ENCODE data around the gene PPP1R1A.

The PPP1R1A gene

GRCh38 chr12:54603173-54603814 lies 14.8 kb upstream of the PPP1R1A start:
- TF ChIP-seq CTCF (conservative IDR thresholded peaks at IDR 0.05; ENCODE audit: low read depth, low read length) = peak; percentile 91
- DNase-seq (ENCODE audit: low read depth) = peak; percentile 89
- no peak overlapping the region for H3K4me3 ChIP-seq (ENCODE audit: low read depth, low read length)

GRCh38 chr12:54602661-54603060 lies 14.2 kb upstream of the PPP1R1A start:
- DNase-seq (ENCODE audit: low read depth) = no peak
- H3K4me3 ChIP-seq (ENCODE audit: low read depth, low read length) = no peak overlapping the region
- no peak for TF ChIP-seq CTCF (conservative IDR thresholded peaks at IDR 0.05; ENCODE audit: low read depth, low read length)

- peak; percentile 52 for DNase-seq (ENCODE audit: low read depth)
- no peak overlapping the region for H3K4me3 ChIP-seq (ENCODE audit: low read depth, low read length)
- TF ChIP-seq CTCF (conservative IDR thresholded peaks at IDR 0.05; ENCODE audit: low read depth, low read length) = no peak
Observed at GRCh38 chr12:54601841-54602240, 13.4 kb upstream of the PPP1R1A start.

- DNase-seq (ENCODE audit: low read depth) = no peak
- no peak for TF ChIP-seq CTCF (conservative IDR thresholded peaks at IDR 0.05; ENCODE audit: low read depth, low read length)
- H3K4me3 ChIP-seq (ENCODE audit: low read depth, low read length) = no peak overlapping the region
Observed at GRCh38 chr12:54598970-54599369, 10.5 kb upstream of the PPP1R1A start.

- peak; percentile 79 for DNase-seq (ENCODE audit: low read depth)
- peak; percentile 92 for TF ChIP-seq CTCF (conservative IDR thresholded peaks at IDR 0.05; ENCODE audit: low read depth, low read length)
Observed at GRCh38 chr12:54596526-54596946, 8.1 kb upstream of the PPP1R1A start.

GRCh38 chr12:54595471-54595870 lies 7.0 kb upstream of the PPP1R1A start:
- DNase-seq (ENCODE audit: low read depth) = no peak
- no peak overlapping the region for H3K4me3 ChIP-seq (ENCODE audit: low read depth, low read length)
- no peak for TF ChIP-seq CTCF (conservative IDR thresholded peaks at IDR 0.05; ENCODE audit: low read depth, low read length)

More at GRCh38 chr12:54596526-54596946, 8.1 kb upstream of the PPP1R1A start:
- no peak overlapping the region for H3K4me3 ChIP-seq (ENCODE audit: low read depth, low read length)

GRCh38 chr12:54593725-54594124 lies 5.3 kb upstream of the PPP1R1A start:
- H3K4me3 ChIP-seq (ENCODE audit: low read depth, low read length) = no peak overlapping the region
- no peak for TF ChIP-seq CTCF (conservative IDR thresholded peaks at IDR 0.05; ENCODE audit: low read depth, low read length)
- DNase-seq (ENCODE audit: low read depth) = no peak
